Measurements from ENCODE around the gene TEN1. TPM values are rescaled to one million over a fixed set of nuclear protein-coding genes. Genes with fewer than 3 reads are reported as not detected.
"Not testable (repeated sequence)": the region's sequence is repeated elsewhere in the genome, so short reads cannot be mapped to it uniquely, and the experiment has no call there.

The TEN1 gene
- total RNA-seq, 6 experiments from 2014 or later, result 13.3 to 15.4 (median 13.8) TPM

DNA sequence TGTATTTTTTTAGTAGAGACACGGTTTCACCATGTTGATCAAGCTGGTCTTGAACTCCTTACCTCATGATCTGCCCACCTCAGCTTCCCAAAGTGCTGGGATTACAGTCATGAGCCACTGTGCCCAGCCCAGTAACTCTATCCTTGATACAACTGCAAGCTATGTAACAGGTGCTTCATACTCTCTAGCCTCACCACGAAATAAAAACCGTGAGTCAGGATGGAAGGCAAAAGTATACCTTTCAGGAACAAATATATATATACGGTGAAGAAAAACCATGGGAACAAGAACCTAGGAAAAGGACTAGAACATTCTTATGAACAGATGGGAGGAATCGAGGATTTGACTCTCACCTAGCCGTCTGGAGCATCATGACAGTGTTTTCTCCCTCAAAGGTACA lies 28.6 kb upstream of the TEN1 start:
- no peak overlapping the region for H3K4me3 Mint-ChIP-seq
- TF ChIP-seq, protein P1, sequence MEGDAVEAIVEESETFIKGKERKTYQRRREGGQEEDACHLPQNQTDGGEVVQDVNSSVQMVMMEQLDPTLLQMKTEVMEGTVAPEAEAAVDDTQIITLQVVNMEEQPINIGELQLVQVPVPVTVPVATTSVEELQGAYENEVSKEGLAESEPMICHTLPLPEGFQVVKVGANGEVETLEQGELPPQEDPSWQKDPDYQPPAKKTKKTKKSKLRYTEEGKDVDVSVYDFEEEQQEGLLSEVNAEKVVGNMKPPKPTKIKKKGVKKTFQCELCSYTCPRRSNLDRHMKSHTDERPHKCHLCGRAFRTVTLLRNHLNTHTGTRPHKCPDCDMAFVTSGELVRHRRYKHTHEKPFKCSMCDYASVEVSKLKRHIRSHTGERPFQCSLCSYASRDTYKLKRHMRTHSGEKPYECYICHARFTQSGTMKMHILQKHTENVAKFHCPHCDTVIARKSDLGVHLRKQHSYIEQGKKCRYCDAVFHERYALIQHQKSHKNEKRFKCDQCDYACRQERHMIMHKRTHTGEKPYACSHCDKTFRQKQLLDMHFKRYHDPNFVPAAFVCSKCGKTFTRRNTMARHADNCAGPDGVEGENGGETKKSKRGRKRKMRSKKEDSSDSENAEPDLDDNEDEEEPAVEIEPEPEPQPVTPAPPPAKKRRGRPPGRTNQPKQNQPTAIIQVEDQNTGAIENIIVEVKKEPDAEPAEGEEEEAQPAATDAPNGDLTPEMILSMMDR (IDR thresholded peaks at IDR 0.05), result no peak
- H3K27ac Mint-ChIP-seq, result no peak overlapping the region
- peaks cover 25% of the 10 kb centered on the region for H3K36me3 Mint-ChIP-seq (ENCODE audit: low read depth)
- peaks cover 12% of the 10 kb centered on the region for H3K4me1 Mint-ChIP-seq (ENCODE audit: low read depth)
- no peaks in the 10 kb centered on the region for H3K9me3 Mint-ChIP-seq
- no peaks in the 10 kb centered on the region; the same call in 1 of the 2 replicates for H3K27me3 Mint-ChIP-seq (ENCODE audit: insufficient read depth)
- DNase-seq, result no peak

DNA sequence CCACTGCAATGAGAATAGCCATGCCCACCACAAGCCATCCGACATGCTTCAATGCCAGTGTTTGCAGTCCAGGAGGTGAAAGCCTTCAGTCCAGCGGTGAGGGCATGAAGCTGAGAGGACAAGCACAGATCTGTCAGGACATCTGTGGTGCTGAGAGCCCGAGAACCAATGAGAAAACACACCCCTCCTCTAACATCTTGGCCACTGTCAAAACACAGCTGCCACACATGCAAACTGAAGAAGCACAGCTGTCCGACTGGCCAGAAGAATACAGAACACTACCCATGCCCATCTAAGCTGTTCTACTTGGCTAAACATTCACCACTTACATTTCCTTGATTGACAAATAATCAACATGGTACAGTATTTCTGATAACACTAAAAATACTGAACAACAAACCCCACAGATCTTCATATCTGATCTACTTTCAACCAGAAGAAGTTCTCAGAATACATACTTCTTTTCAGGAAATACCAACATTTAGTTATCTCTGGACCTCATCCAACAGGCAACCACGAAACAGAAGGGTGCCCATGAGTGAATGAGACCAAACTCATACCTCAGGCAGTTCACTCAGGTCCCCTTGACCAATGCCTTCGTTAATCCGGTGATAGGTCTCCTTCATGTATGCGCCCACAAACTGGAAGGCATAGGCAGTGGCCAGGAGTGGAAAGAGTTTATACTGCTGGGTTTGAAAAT lies 28.0 kb upstream of the TEN1 start:
- no peak for DNase-seq
- Mint-ChIP-seq H3K36me3 (ENCODE audit: low read depth) (peaks cover 29% of the 10 kb centered on the region), H3K4me3 (no peak overlapping the region)

DNA sequence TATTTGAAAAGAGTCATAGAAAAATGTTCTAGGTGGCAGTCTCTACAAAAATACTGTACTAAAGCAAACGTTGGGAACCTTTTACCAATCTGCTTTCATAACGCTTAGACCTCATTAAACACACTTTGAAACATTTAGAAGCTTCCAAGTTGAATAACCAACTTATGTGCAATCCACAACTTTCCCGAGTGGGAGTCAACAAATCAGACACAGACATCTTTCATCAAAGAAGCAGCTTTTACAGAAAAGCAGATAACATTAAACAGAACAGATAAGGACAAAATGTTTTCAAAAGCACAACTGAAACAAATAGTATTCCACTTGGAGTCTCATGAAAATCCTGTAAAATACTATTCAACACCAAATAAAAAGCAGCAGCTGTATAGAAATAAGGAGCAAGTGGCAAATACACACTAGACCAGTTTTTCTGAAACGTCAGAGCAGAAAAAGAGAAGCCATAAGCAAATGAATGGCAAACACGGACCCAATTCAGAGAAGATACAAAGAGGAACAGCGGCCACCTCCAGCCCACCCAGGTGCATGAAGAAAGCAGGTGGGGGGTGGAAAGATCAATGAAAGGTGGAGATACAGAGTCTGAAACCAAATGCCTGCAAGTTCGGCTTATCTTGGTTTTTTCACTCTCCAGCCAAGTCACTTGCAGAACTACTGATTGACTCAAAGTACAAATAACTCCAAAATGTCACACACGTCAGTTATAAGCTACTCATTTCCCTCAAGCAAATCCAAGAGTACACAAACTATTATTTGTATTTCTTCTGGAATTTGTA lies 19.8 kb upstream of the TEN1 start:
- H3K9me3 Mint-ChIP-seq, result no peaks in the 10 kb centered on the region
- no peak for DNase-seq
- H3K27ac Mint-ChIP-seq, result no peak overlapping the region
- no peaks in the 10 kb centered on the region; the same call in none of the 2 replicates for H3K27me3 Mint-ChIP-seq (ENCODE audit: insufficient read depth)
- peaks cover 16% of the 10 kb centered on the region; the same call in 1 of the 2 replicates for H3K36me3 Mint-ChIP-seq (ENCODE audit: low read depth)
- TF ChIP-seq, protein P1 (IDR thresholded peaks at IDR 0.05), result no peak
- H3K4me3 Mint-ChIP-seq, result no peak overlapping the region
- no peaks in the 10 kb centered on the region for H3K4me1 Mint-ChIP-seq (ENCODE audit: low read depth)

More for the DNA sequence above, 28.0 kb upstream of the TEN1 start:
- Mint-ChIP-seq H3K4me1 (ENCODE audit: low read depth) (peaks cover 12% of the 10 kb centered on the region), H3K27me3 (ENCODE audit: insufficient read depth) (no peaks in the 10 kb centered on the region; the same call in 1 of the 2 replicates), H3K9me3 (no peaks in the 10 kb centered on the region), H3K27ac (no peak overlapping the region)
- TF ChIP-seq, protein P1 (IDR thresholded peaks at IDR 0.05), result no peak

DNA sequence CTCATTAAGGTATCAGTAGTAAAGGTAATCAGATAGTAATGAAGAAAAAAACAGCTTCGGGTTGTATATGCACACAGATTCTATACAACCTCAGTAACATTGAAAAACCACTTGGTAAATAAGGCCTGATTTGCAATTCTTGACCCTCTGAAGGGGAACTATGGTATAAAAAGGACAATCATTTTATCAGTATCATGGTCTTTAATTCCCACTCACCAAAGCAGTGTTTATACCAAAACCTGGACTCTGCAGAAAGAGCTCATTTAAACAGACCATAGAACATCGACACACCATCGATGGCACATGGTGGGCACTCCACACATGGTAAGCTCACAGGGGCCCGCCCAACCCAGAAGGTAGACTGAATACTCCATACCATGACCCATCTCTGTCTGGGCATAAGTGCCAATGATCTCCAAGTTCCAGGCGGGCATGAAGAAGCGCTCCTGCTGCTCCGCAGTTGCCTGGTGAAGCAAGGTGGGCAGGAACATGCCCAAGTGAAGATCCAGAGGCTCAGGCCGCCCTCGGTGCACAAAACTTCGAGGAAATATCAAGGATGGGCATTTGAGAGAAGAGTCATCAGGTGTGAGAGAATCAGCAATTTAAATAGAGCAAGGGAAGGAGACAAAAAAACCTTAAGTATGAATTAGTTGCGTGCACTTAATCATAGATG lies 19.1 kb upstream of the TEN1 start:
- Mint-ChIP-seq H3K27ac (no peak overlapping the region), H3K4me3 (no peak overlapping the region), H3K9me3 (no peaks in the 10 kb centered on the region), H3K27me3 (ENCODE audit: insufficient read depth) (no peaks in the 10 kb centered on the region; the same call in none of the 2 replicates), H3K36me3 (ENCODE audit: low read depth) (peaks cover 16% of the 10 kb centered on the region; the same call in 1 of the 2 replicates), H3K4me1 (ENCODE audit: low read depth) (no peaks in the 10 kb centered on the region)
- DNase-seq, result no peak
- TF ChIP-seq, protein P1 (IDR thresholded peaks at IDR 0.05), result no peak

DNA sequence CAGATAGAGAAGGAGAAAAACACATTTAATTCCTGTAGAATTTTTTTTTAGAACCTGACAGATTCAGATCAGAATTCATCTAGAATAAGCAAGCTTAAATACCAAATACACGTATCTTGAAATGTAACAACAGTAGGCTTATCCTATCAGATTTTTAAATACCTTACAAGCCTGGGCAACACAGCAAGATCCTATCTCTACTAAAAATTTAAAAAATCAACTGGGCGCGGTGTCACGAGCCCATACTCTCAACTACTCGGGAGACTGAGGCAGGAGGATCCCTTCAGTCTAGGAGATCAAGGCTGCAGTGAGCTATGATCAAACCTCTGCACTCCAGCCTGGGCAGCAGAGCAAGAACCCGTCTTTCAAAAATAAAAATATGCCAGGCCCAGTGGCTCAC lies 13.6 kb upstream of the TEN1 start:
- Mint-ChIP-seq H3K4me1 (ENCODE audit: low read depth) (peaks cover 12% of the 10 kb centered on the region), H3K4me3 (no peak overlapping the region), H3K9me3 (no peaks in the 10 kb centered on the region), H3K27me3 (ENCODE audit: insufficient read depth) (peaks cover 1% of the 10 kb centered on the region; the same call in 1 of the 2 replicates), H3K36me3 (ENCODE audit: low read depth) (peaks cover 8% of the 10 kb centered on the region), H3K27ac (no peak overlapping the region)
- no peak for DNase-seq
- TF ChIP-seq, protein P1 (IDR thresholded peaks at IDR 0.05), result no peak

DNA sequence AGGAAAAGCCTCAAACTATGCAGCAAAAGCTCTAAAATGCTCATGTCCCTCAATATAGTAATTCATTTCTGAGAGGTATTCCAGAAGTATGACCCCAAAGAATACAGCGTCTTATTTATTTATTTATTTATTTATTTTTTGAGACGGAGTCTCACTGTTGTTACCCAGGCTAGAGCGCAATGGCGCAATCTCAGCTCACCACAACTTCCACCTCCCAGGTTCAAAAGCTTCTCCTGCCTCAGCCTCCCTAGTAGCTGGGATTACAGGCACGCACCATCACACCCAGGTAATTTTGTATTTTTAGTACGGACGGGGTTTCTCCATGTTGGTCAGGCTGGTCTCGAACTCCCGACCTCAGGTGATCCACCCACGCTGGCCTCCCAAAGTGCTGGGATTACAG lies 10.0 kb upstream of the TEN1 start:
- not testable (repeated sequence) for H3K4me3 Mint-ChIP-seq; H3K27me3 Mint-ChIP-seq (ENCODE audit: insufficient read depth); H3K27ac Mint-ChIP-seq; DNase-seq; H3K9me3 Mint-ChIP-seq
- H3K4me1 Mint-ChIP-seq (ENCODE audit: low read depth), result peaks cover 14% of the 10 kb centered on the region
- H3K36me3 Mint-ChIP-seq (ENCODE audit: low read depth), result peaks cover 18% of the 10 kb centered on the region
